Caco-2 (cell line): ENCODE results near the gene PER2. TPM values are rescaled to one million over a fixed set of nuclear protein-coding genes. Genes with fewer than 3 reads are reported as not detected.

Source experiments
- BruUV-seq: library from RNA; stranded (reverse); fragments of 400-500 nt; replicated peaks from 2 replicates; lab custom pipeline; 2021; lab: Mats Ljungman, UMichigan
- CTCF ChIA-PET: fragments of 300-600 bp; sonication (Branson Sonifier 250); formaldehyde crosslinking; loops from one replicate; lab custom pipeline; 2022; ENCODE audit warnings: antibody characterized with exemption; lab: Charles Lee
- POLR2A ChIA-PET: fragments of 300-600 bp; sonication (Branson Sonifier 250); formaldehyde crosslinking; loops from one replicate; lab custom pipeline; 2022; ENCODE audit warnings: antibody characterized with exemption; lab: Charles Lee
- DNase-seq, 2 experiments: peaks; one replicate each; pipeline versions ENCODE4 v3.0.0 to v3.0.0-alpha.2; 2020 to 2022
- H3K27me3 ChIP-seq: replicated peaks from 2 replicates; pipeline ENCODE4 v1.6.0; 2011; ENCODE audit warnings: low read length; ENCODE audit not compliant: control insufficient read depth, insufficient read depth
- H3K36me3 ChIP-seq: 2 replicates; pipeline ENCODE4 v1.5.1; 2011; ENCODE audit warnings: low read length; ENCODE audit not compliant: control insufficient read depth, insufficient read depth
- H3K4me1 ChIP-seq: fragments of 250-450 bp; sonication (Bioruptor Pico); 2 replicates; pipeline ENCODE4 v1.5.1; 2020; ENCODE audit warnings: mild to moderate bottlenecking
- H3K4me3 ChIP-seq: 2 replicates; pipeline ENCODE4 v1.5.1; 2011; ENCODE audit warnings: low read depth, mild to moderate bottlenecking, control low read depth, low read length
- H3K9me3 ChIP-seq: fragments of 250-450 bp; sonication (Bioruptor Pico); 2 replicates; pipeline ENCODE4 v1.5.1; 2020; ENCODE audit warnings: mild to moderate bottlenecking, moderate library complexity
- H3K27ac Mint-ChIP-seq: one replicate; pipeline ENCODE4 v1.8.0; 2022; ENCODE audit warnings: mixed read lengths; ENCODE audit not compliant: unreplicated experiment
- H3K27me3 Mint-ChIP-seq: one replicate; pipeline ENCODE4 v1.8.0; 2022; ENCODE audit warnings: mixed read lengths; ENCODE audit not compliant: insufficient read depth, unreplicated experiment
- H3K36me3 Mint-ChIP-seq: one replicate; pipeline ENCODE4 v1.8.0; 2022; ENCODE audit warnings: mild to moderate bottlenecking, mixed read lengths; ENCODE audit not compliant: insufficient read depth, unreplicated experiment
- H3K4me1 Mint-ChIP-seq: one replicate; pipeline ENCODE4 v1.8.0; 2022; ENCODE audit warnings: low read depth, mixed read lengths; ENCODE audit not compliant: unreplicated experiment
- H3K4me3 Mint-ChIP-seq: one replicate; pipeline ENCODE4 v1.8.0; 2022; ENCODE audit warnings: mild to moderate bottlenecking, moderate library complexity, mixed read lengths; ENCODE audit not compliant: unreplicated experiment
- H3K9me3 Mint-ChIP-seq: one replicate; pipeline ENCODE4 v1.8.0; 2022; ENCODE audit warnings: mixed read lengths; ENCODE audit not compliant: unreplicated experiment
- CTCF ChIP-seq, 2 experiments: fragments of 200-600 bp in 1 of 2; IDR thresholded peaks; 1 replicate in 1 of 2; 2 replicates in 1 of 2; pipeline versions ENCODE4 v1.5.1 to v1.8.0; 2011 to 2022; ENCODE audit warnings: antibody characterized with exemption in 1 of 2, control low read depth in 1 of 2, inconsistent platforms in 1 of 2, low read depth in 1 of 2, low read length in 1 of 2, mild to moderate bottlenecking in 1 of 2, moderate library complexity in 1 of 2; ENCODE audit not compliant: insufficient read depth in 1 of 2, severe bottlenecking in 1 of 2, unreplicated experiment in 1 of 2
- intact Hi-C: fragments of 100-400 bp; cut with micrococcal nuclease; formaldehyde crosslinking; loops from one replicate; pipeline ENCODE4 v1.10.0; 2022; ENCODE audit not compliant: unreplicated experiment
- total RNA-seq: library from RNA; stranded (reverse); gene quantifications from 2 replicates; pipeline ENCODE4 v1.2.3, GENCODE V29; 2022

The PER2 gene
- total RNA-seq, 1 experiment from 2014 or later = 12.2 TPM

- CTCF ChIA-PET = interaction anchor here (1.1 kb wide), 1 partner anchor 17 kb away, joined by 4 read pairs; no protein-coding TSS in a partner anchor
- BruUV-seq = no TSS peak
Measured at GRCh38 chr2:238280083-238280825, 8.2 kb downstream of the PER2 start.

GRCh38 chr2:238279324-238279682 is 9.1 kb downstream of the PER2 start:
- no peaks in the 10 kb centered on the region for H3K27me3 Mint-ChIP-seq
- H3K4me3 Mint-ChIP-seq = no peak overlapping the region
- Histone ChIP-seq H3K27me3 (no peaks in the 10 kb centered on the region), H3K4me3 (no peak overlapping the region), H3K36me3 (no peaks in the 10 kb centered on the region), H3K4me1 (peaks cover 16% of the 10 kb centered on the region), H3K9me3 (no peaks in the 10 kb centered on the region)
- no peak for DNase-seq
- peaks cover 8% of the 10 kb centered on the region for H3K4me1 Mint-ChIP-seq
- peaks cover 16% of the 10 kb centered on the region for H3K36me3 Mint-ChIP-seq
- no peak overlapping the region for H3K27ac Mint-ChIP-seq
- H3K9me3 Mint-ChIP-seq = peaks cover 10% of the 10 kb centered on the region
- ChIA-PET POLR2A (no interaction called here), CTCF (no interaction called here)
- no TSS peak for BruUV-seq
- no peak for TF ChIP-seq CTCF (IDR thresholded peaks at IDR 0.05; ENCODE audit: insufficient read depth in 1 of 2, low read depth in 1 of 2, low read length in 1 of 2, severe bottlenecking in 1 of 2, unreplicated experiment in 1 of 2)
- intact Hi-C loops = no loop called here

More at GRCh38 chr2:238280083-238280825, 8.2 kb downstream of the PER2 start:
- Histone ChIP-seq H3K4me1 (peaks cover 17% of the 10 kb centered on the region), H3K36me3 (no peaks in the 10 kb centered on the region), H3K9me3 (no peaks in the 10 kb centered on the region), H3K4me3 (no peak overlapping the region), H3K27me3 (no peaks in the 10 kb centered on the region)
- H3K9me3 Mint-ChIP-seq = peaks cover 10% of the 10 kb centered on the region
- no peak for TF ChIP-seq CTCF (IDR thresholded peaks at IDR 0.05; ENCODE audit: insufficient read depth in 1 of 2, low read depth in 1 of 2, low read length in 1 of 2, severe bottlenecking in 1 of 2, unreplicated experiment in 1 of 2)
- intact Hi-C loops = no loop called here
- H3K27ac Mint-ChIP-seq = peak overlapping the region; percentile 13
- H3K4me3 Mint-ChIP-seq = no peak overlapping the region
- no peaks in the 10 kb centered on the region for H3K27me3 Mint-ChIP-seq
- POLR2A ChIA-PET = no interaction called here
- peaks cover 8% of the 10 kb centered on the region for H3K4me1 Mint-ChIP-seq
- H3K36me3 Mint-ChIP-seq = peaks cover 16% of the 10 kb centered on the region
- no peak for DNase-seq

GRCh38 chr2:238278626-238279323 is 9.6 kb downstream of the PER2 start:
- no peak for TF ChIP-seq CTCF (IDR thresholded peaks at IDR 0.05; ENCODE audit: insufficient read depth in 1 of 2, low read depth in 1 of 2, low read length in 1 of 2, severe bottlenecking in 1 of 2, unreplicated experiment in 1 of 2)
- Mint-ChIP-seq H3K27me3 (no peaks in the 10 kb centered on the region), H3K36me3 (peaks cover 16% of the 10 kb centered on the region), H3K9me3 (peaks cover 10% of the 10 kb centered on the region), H3K27ac (peak overlapping the region; percentile 82), H3K4me3 (no peak overlapping the region), H3K4me1 (peaks cover 8% of the 10 kb centered on the region)
- H3K27me3 ChIP-seq = no peaks in the 10 kb centered on the region
- intact Hi-C loops = no loop called here
- no peak overlapping the region for H3K4me3 ChIP-seq
- no TSS peak for BruUV-seq
- ChIA-PET CTCF (no interaction called here), POLR2A (no interaction called here)
- DNase-seq = no peak
- H3K36me3 ChIP-seq = no peaks in the 10 kb centered on the region
- H3K9me3 ChIP-seq = no peaks in the 10 kb centered on the region
- H3K4me1 ChIP-seq = peaks cover 21% of the 10 kb centered on the region
